Measurements from ENCODE around the gene DGKQ. TPM values are rescaled to one million over a fixed set of nuclear protein-coding genes. Genes with fewer than 3 reads are reported as not detected.

DGKQ gene
- total RNA-seq, 4 donors from 2014 or later: 51.8 to 147 (median 86.0) TPM

- no peak overlapping the region for H3K27ac ChIP-seq
- in situ Hi-C loops (cut with MboI; ENCODE audit: low pct_ligation_motif_present in 1 of 4, low pct_unique_long_range_greater_than_20kb in 1 of 4, low sequenced_read_pairs in 3 of 4) (no loop called here), intact Hi-C loops (cut with DNase I; ENCODE audit: low total_unique reads) (no loop called here)
- H3K36me3 ChIP-seq: no peaks in the 10 kb centered on the region
- no peaks in the 10 kb centered on the region for H3K9me3 ChIP-seq
- no peak for DNase-seq
- 97 to 100% methylated on average over 1 to 39 of the region's 43 CpGs for WGBS, 2 donors (ENCODE audit: low coverage in 1 of 2)
- TF ChIP-seq POLR2A (IDR thresholded peaks at IDR 0.05): no peak
- no peak for TF ChIP-seq CTCF (IDR thresholded peaks at IDR 0.05)
- TF ChIP-seq EP300 (IDR thresholded peaks at IDR 0.05; ENCODE audit: low read depth): no peak
- no peak for TF ChIP-seq POLR2AphosphoS5 (IDR thresholded peaks at IDR 0.05)
- peaks cover 4% of the 10 kb centered on the region for H3K27me3 ChIP-seq
- H3K4me1 ChIP-seq: peaks cover 20 to 33% (median 27%) of the 10 kb centered on the region in 4 donors
- H3K4me3 ChIP-seq: no peak overlapping the region
These were observed 40.1 kb upstream of the DGKQ start for GRCh38 chr4:1013225-1014073.

GRCh38 chr4:1012034-1012739 lies 38.8 kb upstream of the DGKQ start:
- Histone ChIP-seq H3K4me3 (peak overlapping the region; percentile 46 to 62 (median 47)), H3K9me3 (no peaks in the 10 kb centered on the region), H3K36me3 (no peaks in the 10 kb centered on the region), H3K27me3 (peaks cover 14% of the 10 kb centered on the region), H3K27ac (peak overlapping the region; percentile 38 to 59 (median 46)), H3K4me1 (peaks cover 20 to 33% (median 27%) of the 10 kb centered on the region in 4 donors)
- no peak for TF ChIP-seq POLR2A (IDR thresholded peaks at IDR 0.05)
- TF ChIP-seq POLR2AphosphoS5 (IDR thresholded peaks at IDR 0.05): peak in 1 of 3 donors; percentile 13
- no peak for TF ChIP-seq CTCF (IDR thresholded peaks at IDR 0.05)
- intact Hi-C loops (cut with DNase I; ENCODE audit: low total_unique reads) (no loop called here), in situ Hi-C loops (cut with MboI; ENCODE audit: low pct_ligation_motif_present in 1 of 4, low pct_unique_long_range_greater_than_20kb in 1 of 4, low sequenced_read_pairs in 3 of 4) (no loop called here)
- 5% methylated on average over 32 of the region's 69 CpGs; no CpG with 5 or more reads in 1 of the 2 donors for WGBS, 2 donors (ENCODE audit: low coverage in 1 of 2)
- peak; percentile 67 for DNase-seq

GRCh38 chr4:1011666-1012033 lies 38.3 kb upstream of the DGKQ start:
- in situ Hi-C loops (cut with MboI; ENCODE audit: low pct_ligation_motif_present in 1 of 4, low pct_unique_long_range_greater_than_20kb in 1 of 4, low sequenced_read_pairs in 3 of 4): no loop called here
- Histone ChIP-seq H3K27ac (peak overlapping the region in 1 of 4 donors; percentile 59), H3K36me3 (no peaks in the 10 kb centered on the region), H3K27me3 (peaks cover 19% of the 10 kb centered on the region), H3K4me3 (peak overlapping the region in 3 of 4 donors; percentile 46 to 62 (median 46)), H3K4me1 (peaks cover 20 to 33% (median 27%) of the 10 kb centered on the region in 4 donors), H3K9me3 (no peaks in the 10 kb centered on the region)
- no CpG with 5 or more reads among the region's 69 CpGs for WGBS, 2 donors (ENCODE audit: low coverage in 1 of 2)
- no peak for TF ChIP-seq CTCF (IDR thresholded peaks at IDR 0.05)
- TF ChIP-seq POLR2A (IDR thresholded peaks at IDR 0.05): no peak
- TF ChIP-seq POLR2AphosphoS5 (IDR thresholded peaks at IDR 0.05): no peak
- TF ChIP-seq EP300 (IDR thresholded peaks at IDR 0.05; ENCODE audit: low read depth): no peak
- intact Hi-C loops (cut with DNase I; ENCODE audit: low total_unique reads): no loop called here
- no peak for DNase-seq

- in situ Hi-C loops (cut with MboI; ENCODE audit: low pct_ligation_motif_present in 1 of 4, low pct_unique_long_range_greater_than_20kb in 1 of 4, low sequenced_read_pairs in 3 of 4) (no loop called here), intact Hi-C loops (cut with DNase I; ENCODE audit: low total_unique reads) (no loop called here)
- H3K27me3 ChIP-seq: peaks cover 24% of the 10 kb centered on the region
- WGBS, 2 donors (ENCODE audit: low coverage in 1 of 2): 2% methylated on average over 16 of the region's 89 CpGs; no CpG with 5 or more reads in 1 of the 2 donors
- H3K4me1 ChIP-seq: peaks cover 20 to 33% (median 27%) of the 10 kb centered on the region in 4 donors
- TF ChIP-seq CTCF (IDR thresholded peaks at IDR 0.05) (no peak), POLR2AphosphoS5 (IDR thresholded peaks at IDR 0.05) (peak in 2 of 3 donors; percentile 15 to 26)
- no peaks in the 10 kb centered on the region for H3K9me3 ChIP-seq
- peak within 1 kb of the TSS; percentile 46 to 62 (median 47) for H3K4me3 ChIP-seq
- H3K36me3 ChIP-seq: no peaks in the 10 kb centered on the region
- peak within 1 kb of the TSS; percentile 80 to 84 (median 82) for H3K27ac ChIP-seq
- peak; percentile 96 for DNase-seq
These were observed 37.8 kb upstream of the DGKQ start, which contains the start of gene FGFRL1 for GRCh38 chr4:1011022-1011665. TSS of gene FGFRL1 (plus strand) at chr4:1011626. CDS start at chr4:1012486, 860 bp downstream.

Data from transverse colon (tissue), 4 donors.